Erythroblast (primary cell): ENCODE results near the gene AIFM2.

Source experiments
- GATA1 ChIP-seq: IDR thresholded peaks from 2 replicates; pipeline ENCODE4 v1.6.1; 2011; ENCODE audit warnings: low read depth, mild to moderate bottlenecking, control low read depth, low read length, moderate library complexity
- POLR2A ChIP-seq: IDR thresholded peaks from 2 replicates; pipeline ENCODE4 v1.6.1; 2011; ENCODE audit warnings: mild to moderate bottlenecking, low read length

DNA sequence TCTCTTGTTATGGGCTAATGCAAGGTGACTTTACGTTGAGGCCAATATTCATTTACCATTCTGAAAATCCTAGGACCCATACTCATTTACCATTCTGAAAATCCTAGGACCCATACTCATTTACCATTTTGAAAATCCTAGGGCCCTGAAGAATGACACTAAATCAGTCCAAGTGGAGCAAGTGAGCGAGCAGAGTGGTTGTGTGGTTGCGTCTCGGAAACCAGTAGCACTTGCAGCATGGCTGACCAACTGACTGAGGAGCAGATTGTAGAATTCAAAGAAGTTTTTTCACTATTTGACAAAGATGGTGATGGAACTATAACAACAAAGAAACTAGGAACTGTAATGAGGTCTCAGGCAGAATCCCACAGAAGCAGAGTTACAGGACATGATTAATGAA, 30.8 kb upstream of the AIFM2 start:
- no peak for TF ChIP-seq POLR2A
- no peak for TF ChIP-seq GATA1
